Activated naive CD8-positive, alpha-beta T cell treated with anti-CD3 and anti-CD28 coated beads for 36 hours (primary cell): ENCODE data around the gene PRCD. TPM values are rescaled to one million over a fixed set of nuclear protein-coding genes. Genes with fewer than 3 reads are reported as not detected.
"Not testable (repeated sequence)": the region's sequence is repeated elsewhere in the genome, so short reads cannot be mapped to it uniquely, and the experiment has no call there.

ENCODE experiments used
- DNase-seq: peaks from one replicate; pipeline ENCODE4 v3.0.0; 2021
- H3K27ac Mint-ChIP-seq: one replicate; pipeline ENCODE4 v1.8.0; 2022; ENCODE audit warnings: mild to moderate bottlenecking, moderate library complexity, mixed read lengths
- H3K27me3 Mint-ChIP-seq: one replicate; pipeline ENCODE4 v1.8.0; 2022; ENCODE audit warnings: mild to moderate bottlenecking, mixed read lengths
- H3K36me3 Mint-ChIP-seq: one replicate; pipeline ENCODE4 v1.8.0; 2021; ENCODE audit warnings: mild to moderate bottlenecking, mixed read lengths
- H3K4me1 Mint-ChIP-seq: one replicate; pipeline ENCODE4 v1.8.0; 2021; ENCODE audit warnings: mixed read lengths
- H3K4me3 Mint-ChIP-seq: one replicate; pipeline ENCODE4 v1.8.0; 2022; ENCODE audit warnings: mild to moderate bottlenecking, moderate library complexity, mixed read lengths
- H3K9me3 Mint-ChIP-seq: one replicate; pipeline ENCODE4 v1.8.0; 2022; ENCODE audit warnings: mixed read lengths
- total RNA-seq, 2 experiments: library from RNA; stranded (reverse); gene quantifications; one replicate each; pipeline ENCODE4 v1.2.3, GENCODE V29; 2021

Gene PRCD
- total RNA-seq, 2 experiments from 2014 or later: 0.36 to 0.66 TPM

- no peak for DNase-seq
- H3K4me3 Mint-ChIP-seq: peak overlapping the region; percentile 100
- peak overlapping the region; percentile 82 for H3K27ac Mint-ChIP-seq
- H3K36me3 Mint-ChIP-seq: peaks cover 76% of the 10 kb centered on the region
- H3K9me3 Mint-ChIP-seq: no peaks in the 10 kb centered on the region
- H3K4me1 Mint-ChIP-seq: peaks cover 58% of the 10 kb centered on the region
- peaks cover 6% of the 10 kb centered on the region for H3K27me3 Mint-ChIP-seq
These were observed 21.5 kb downstream of the PRCD start for GRCh38 chr17:76561332-76561731.

GRCh38 chr17:76561799-76562268 lies 22.0 kb downstream of the PRCD start:
- H3K4me3 Mint-ChIP-seq: peak overlapping the region; percentile 58
- H3K27me3 Mint-ChIP-seq: peaks cover 6% of the 10 kb centered on the region
- DNase-seq: no peak
- no peaks in the 10 kb centered on the region for H3K9me3 Mint-ChIP-seq
- peaks cover 76% of the 10 kb centered on the region for H3K36me3 Mint-ChIP-seq
- H3K27ac Mint-ChIP-seq: peak overlapping the region; percentile 72
- H3K4me1 Mint-ChIP-seq: peaks cover 57% of the 10 kb centered on the region

GRCh38 chr17:76562734-76563148 lies 22.9 kb downstream of the PRCD start:
- no peak for DNase-seq
- Mint-ChIP-seq H3K4me3 (peak overlapping the region; percentile 40), H3K9me3 (no peaks in the 10 kb centered on the region), H3K27ac (peak overlapping the region; percentile 76), H3K36me3 (peaks cover 73% of the 10 kb centered on the region), H3K4me1 (peaks cover 65% of the 10 kb centered on the region), H3K27me3 (peaks cover under 1% of the 10 kb centered on the region)

- not testable (repeated sequence) for H3K9me3 Mint-ChIP-seq, H3K4me3 Mint-ChIP-seq, H3K27me3 Mint-ChIP-seq, DNase-seq
- Mint-ChIP-seq H3K27ac (peak overlapping the region; percentile 76), H3K4me1 (peaks cover 69% of the 10 kb centered on the region), H3K36me3 (peaks cover 68% of the 10 kb centered on the region)
These were observed 23.5 kb downstream of the PRCD start for GRCh38 chr17:76563359-76563758.

- H3K4me3 Mint-ChIP-seq, H3K27me3 Mint-ChIP-seq, DNase-seq, H3K9me3 Mint-ChIP-seq: not testable (repeated sequence)
- Mint-ChIP-seq H3K4me1 (peaks cover 57% of the 10 kb centered on the region), H3K36me3 (peaks cover 51% of the 10 kb centered on the region), H3K27ac (peak overlapping the region; percentile 23)
These were observed 25.3 kb downstream of the PRCD start for GRCh38 chr17:76564991-76565727.

- Mint-ChIP-seq H3K36me3 (peaks cover 47% of the 10 kb centered on the region), H3K27ac (peak overlapping the region; percentile 23), H3K27me3 (no peaks in the 10 kb centered on the region), H3K4me3 (no peak overlapping the region), H3K9me3 (no peaks in the 10 kb centered on the region), H3K4me1 (peaks cover 49% of the 10 kb centered on the region)
- no peak for DNase-seq
These were observed 26.1 kb downstream of the PRCD start for GRCh38 chr17:76565728-76566612.

- H3K9me3 Mint-ChIP-seq: no peaks in the 10 kb centered on the region
- no peak overlapping the region for H3K4me3 Mint-ChIP-seq
- H3K27ac Mint-ChIP-seq: peak overlapping the region; percentile 65
- no peak for DNase-seq
- peaks cover 41% of the 10 kb centered on the region for H3K36me3 Mint-ChIP-seq
- H3K4me1 Mint-ChIP-seq: peaks cover 43% of the 10 kb centered on the region
- H3K27me3 Mint-ChIP-seq: no peaks in the 10 kb centered on the region
These were observed 26.7 kb downstream of the PRCD start for GRCh38 chr17:76566613-76566943.

GRCh38 chr17:76566988-76567431 lies 27.2 kb downstream of the PRCD start:
- H3K4me3 Mint-ChIP-seq: peak overlapping the region; percentile 32
- peaks cover 37% of the 10 kb centered on the region for H3K36me3 Mint-ChIP-seq
- no peaks in the 10 kb centered on the region for H3K9me3 Mint-ChIP-seq
- H3K4me1 Mint-ChIP-seq: peaks cover 39% of the 10 kb centered on the region
- DNase-seq: no peak
- H3K27me3 Mint-ChIP-seq: no peaks in the 10 kb centered on the region
- peak overlapping the region; percentile 65 for H3K27ac Mint-ChIP-seq

GRCh38 chr17:76567634-76568432 lies 28.0 kb downstream of the PRCD start:
- no peak overlapping the region for H3K4me3 Mint-ChIP-seq
- H3K36me3 Mint-ChIP-seq: peaks cover 32% of the 10 kb centered on the region
- no peaks in the 10 kb centered on the region for H3K9me3 Mint-ChIP-seq
- no peak overlapping the region for H3K27ac Mint-ChIP-seq
- H3K4me1 Mint-ChIP-seq: peaks cover 33% of the 10 kb centered on the region
- H3K27me3 Mint-ChIP-seq: no peaks in the 10 kb centered on the region
- DNase-seq: no peak

- Mint-ChIP-seq H3K9me3 (no peaks in the 10 kb centered on the region), H3K4me1 (peaks cover 26% of the 10 kb centered on the region), H3K27me3 (no peaks in the 10 kb centered on the region), H3K36me3 (peaks cover 25% of the 10 kb centered on the region), H3K27ac (no peak overlapping the region), H3K4me3 (no peak overlapping the region)
- no peak for DNase-seq
These were observed 29.0 kb downstream of the PRCD start for GRCh38 chr17:76568811-76569221.

- H3K4me1 Mint-ChIP-seq: peaks cover 26% of the 10 kb centered on the region
- peaks cover 25% of the 10 kb centered on the region for H3K36me3 Mint-ChIP-seq
- no peak overlapping the region for H3K27ac Mint-ChIP-seq
- H3K9me3 Mint-ChIP-seq: no peaks in the 10 kb centered on the region
- no peak overlapping the region for H3K4me3 Mint-ChIP-seq
- H3K27me3 Mint-ChIP-seq: no peaks in the 10 kb centered on the region
- DNase-seq: no peak
These were observed 29.9 kb downstream of the PRCD start for GRCh38 chr17:76569607-76570279.

- no peaks in the 10 kb centered on the region for H3K9me3 Mint-ChIP-seq
- H3K4me3 Mint-ChIP-seq: no peak overlapping the region
- peaks cover 22% of the 10 kb centered on the region for H3K4me1 Mint-ChIP-seq
- H3K36me3 Mint-ChIP-seq: peaks cover 18% of the 10 kb centered on the region
- no peak for DNase-seq
- no peak overlapping the region for H3K27ac Mint-ChIP-seq
- H3K27me3 Mint-ChIP-seq: no peaks in the 10 kb centered on the region
These were observed 30.6 kb downstream of the PRCD start for GRCh38 chr17:76570457-76570856.

- Mint-ChIP-seq H3K9me3 (no peaks in the 10 kb centered on the region), H3K4me3 (no peak overlapping the region), H3K27me3 (no peaks in the 10 kb centered on the region), H3K27ac (no peak overlapping the region), H3K36me3 (peaks cover 14% of the 10 kb centered on the region), H3K4me1 (peaks cover 18% of the 10 kb centered on the region)
- no peak for DNase-seq
These were observed 31.1 kb downstream of the PRCD start for GRCh38 chr17:76570877-76571471.
